H9 (cell line): ENCODE data around the gene SLC30A7. TPM values are rescaled to one million over a fixed set of nuclear protein-coding genes. Genes with fewer than 3 reads are reported as not detected.
A peak's percentile ranks its signal among the peaks of the same experiment; 100 is the strongest.

ENCODE experiments used
- DNase-seq: peaks from one replicate; pipeline ENCODE4 v3.0.0-alpha.2; 2017
- H2AFZ ChIP-seq: one replicate; pipeline ENCODE4 v1.6.1; 2013; ENCODE audit warnings: mild to moderate bottlenecking, low read length, control low read depth, moderate library complexity
- H2AK5ac ChIP-seq: 2 replicates; pipeline ENCODE4 v1.6.1; 2013; ENCODE audit warnings: low read length, control low read depth, mixed read lengths; ENCODE audit not compliant: insufficient read length
- H2BK120ac ChIP-seq: one replicate; pipeline ENCODE4 v1.6.1; 2013; ENCODE audit warnings: low read depth, mild to moderate bottlenecking, low read length, control low read depth, inconsistent platforms; ENCODE audit not compliant: poor library complexity, severe bottlenecking
- H2BK12ac ChIP-seq: 2 replicates; pipeline ENCODE4 v1.6.1; 2013; ENCODE audit warnings: low read length, control low read depth, mixed read lengths, low read depth; ENCODE audit not compliant: insufficient read length
- H2BK15ac ChIP-seq: 2 replicates; pipeline ENCODE4 v1.6.1; 2013; ENCODE audit warnings: low read depth, low read length, control low read depth
- H2BK20ac ChIP-seq: one replicate; pipeline ENCODE4 v1.6.1; 2013; ENCODE audit warnings: low read depth, mild to moderate bottlenecking, low read length, control low read depth, inconsistent platforms; ENCODE audit not compliant: poor library complexity, severe bottlenecking
- H2BK5ac ChIP-seq: 2 replicates; pipeline ENCODE4 v1.6.1; 2013; ENCODE audit warnings: low read length, control low read depth, mixed read lengths; ENCODE audit not compliant: insufficient read length
- H3K14ac ChIP-seq: 2 replicates; pipeline ENCODE4 v1.6.1; 2013; ENCODE audit warnings: low read length, control low read depth; ENCODE audit not compliant: insufficient read depth
- H3K18ac ChIP-seq: 2 replicates; pipeline ENCODE4 v1.6.1; 2013; ENCODE audit warnings: low read depth, mild to moderate bottlenecking, mixed read lengths, low read length, control low read depth; ENCODE audit not compliant: insufficient read length
- H3K23ac ChIP-seq: 2 replicates; pipeline ENCODE4 v1.6.1; 2013; ENCODE audit warnings: low read length, control low read depth, mixed read lengths, low read depth; ENCODE audit not compliant: insufficient read length
- H3K23me2 ChIP-seq: 2 replicates; pipeline ENCODE4 v1.6.1; 2013; ENCODE audit warnings: low read depth, mild to moderate bottlenecking, mixed read lengths, low read length, control low read depth; ENCODE audit not compliant: insufficient read length, poor library complexity, severe bottlenecking
- H3K27ac ChIP-seq: 2 replicates; pipeline ENCODE4 v1.5.1; 2013; ENCODE audit warnings: low read length, control low read depth, mixed read lengths, low read depth; ENCODE audit not compliant: insufficient read length
- H3K27me3 ChIP-seq: 2 replicates; pipeline ENCODE4 v1.6.1; 2013; ENCODE audit warnings: low read length, control low read depth, inconsistent platforms; ENCODE audit not compliant: insufficient read depth
- H3K4ac ChIP-seq: 2 replicates; pipeline ENCODE4 v1.6.1; 2013; ENCODE audit warnings: low read depth, mild to moderate bottlenecking, control low read depth, inconsistent platforms, low read length, moderate library complexity
- H3K4me1 ChIP-seq: 2 replicates; pipeline ENCODE4 v1.6.1; 2013; ENCODE audit warnings: low read length, control low read depth, inconsistent platforms; ENCODE audit not compliant: insufficient read depth
- H3K4me2 ChIP-seq: 2 replicates; pipeline ENCODE4 v1.6.1; 2013; ENCODE audit warnings: low read length, control low read depth, mixed read lengths; ENCODE audit not compliant: insufficient read length, insufficient read depth
- H3K56ac ChIP-seq: 2 replicates; pipeline ENCODE4 v1.6.1; 2013; ENCODE audit warnings: low read depth, mild to moderate bottlenecking, mixed read lengths, low read length, control low read depth; ENCODE audit not compliant: insufficient read length
- H3K79me1 ChIP-seq: 2 replicates; pipeline ENCODE4 v1.6.1; 2013; ENCODE audit warnings: low read depth, mild to moderate bottlenecking, moderate library complexity, low read length, control low read depth, inconsistent platforms; ENCODE audit not compliant: insufficient read depth, poor library complexity, severe bottlenecking
- H3K79me2 ChIP-seq: 2 replicates; pipeline ENCODE4 v1.6.1; 2013; ENCODE audit warnings: low read length, control low read depth, inconsistent platforms; ENCODE audit not compliant: insufficient read depth
- H3K9ac ChIP-seq: 2 replicates; pipeline ENCODE4 v1.6.1; 2013; ENCODE audit warnings: low read length, control low read depth, mixed read lengths; ENCODE audit not compliant: insufficient read length; ENCODE audit errors: extremely low read depth
- H3K9me3 ChIP-seq: one replicate; pipeline ENCODE4 v1.6.1; 2013; ENCODE audit warnings: low read depth, low read length, inconsistent platforms; ENCODE audit not compliant: control insufficient read depth
- H3T11ph ChIP-seq: one replicate; pipeline ENCODE4 v1.6.1; 2013; ENCODE audit warnings: mild to moderate bottlenecking, low read length, control low read depth, inconsistent platforms
- H4K20me1 ChIP-seq: one replicate; pipeline ENCODE4 v1.6.1; 2013; ENCODE audit not compliant: control insufficient read depth, insufficient read length, insufficient read depth
- H4K5ac ChIP-seq: 2 replicates; pipeline ENCODE4 v1.6.1; 2013; ENCODE audit warnings: low read depth, mild to moderate bottlenecking, mixed read lengths, low read length, control low read depth; ENCODE audit not compliant: insufficient read length
- H4K8ac ChIP-seq: replicated peaks from 2 replicates; pipeline ENCODE4 v1.6.1; 2013; ENCODE audit warnings: low read length, control low read depth, mixed read lengths, low read depth; ENCODE audit not compliant: insufficient read length
- H4K91ac ChIP-seq: 2 replicates; pipeline ENCODE4 v1.6.1; 2013; ENCODE audit warnings: low read depth, mild to moderate bottlenecking, moderate library complexity, mixed read lengths, low read length, control low read depth; ENCODE audit not compliant: insufficient read length
- H3K27ac Mint-ChIP-seq, 3 experiments: 2 replicates in 2 of 3; 3 replicates in 1 of 3; pipeline ENCODE4 v1.8.0; 2020 to 2021; ENCODE audit warnings: mixed read lengths in 3 of 3, mild to moderate bottlenecking in 1 of 3, moderate library complexity in 1 of 3
- H3K27me3 Mint-ChIP-seq: 2 replicates; pipeline ENCODE4 v1.8.0; 2021; ENCODE audit warnings: low read depth, mild to moderate bottlenecking, moderate library complexity, mixed read lengths
- H3K36me3 Mint-ChIP-seq, 3 experiments: 2 replicates in 2 of 3; 3 replicates in 1 of 3; pipeline ENCODE4 v1.8.0; 2020 to 2021; ENCODE audit warnings: low read depth in 3 of 3, mixed read lengths in 3 of 3; ENCODE audit not compliant: insufficient read depth in 1 of 3
- H3K4me1 Mint-ChIP-seq, 2 experiments: 2 replicates each; pipeline ENCODE4 v1.8.0; 2020; ENCODE audit warnings: mixed read lengths in 2 of 2
- H3K4me3 Mint-ChIP-seq, 2 experiments: 2 replicates in 1 of 2; 3 replicates in 1 of 2; pipeline ENCODE4 v1.8.0; 2020 to 2021; ENCODE audit warnings: mild to moderate bottlenecking in 2 of 2, mixed read lengths in 2 of 2, moderate library complexity in 1 of 2
- H3K9me3 Mint-ChIP-seq, 2 experiments: 2 replicates in 1 of 2; 3 replicates in 1 of 2; pipeline ENCODE4 v1.8.0; 2020; ENCODE audit warnings: mild to moderate bottlenecking in 2 of 2, mixed read lengths in 2 of 2, moderate library complexity in 1 of 2
- WGBS: extraction: QIAGEN DNeasy Blood & Tissue Kit; methylation state at CpG from one replicate; pipeline ENCODE4 v1.1.7; 2013; ENCODE audit warnings: missing lambda C conversion rate, low lambda C conversion rate, mixed read lengths; ENCODE audit not compliant: insufficient read length; ENCODE audit errors: extremely low coverage; 5-methylcytosine and 5-hydroxymethylcytosine counted together
- total RNA-seq: library from RNA; stranded (reverse); gene quantifications from 2 replicates; pipeline ENCODE4 v1.2.1, GENCODE V29; 2021
- TF ChIP-seq, protein P1 (sequence below): fragments of 200-600 bp; sonication (generic); conservative IDR thresholded peaks from 3 replicates; pipeline ENCODE4 v1.8.0; 2021; ENCODE audit warnings: antibody characterized with exemption, mild to moderate bottlenecking

SLC30A7 gene
- total RNA-seq, 1 experiment from 2014 or later, result 25.6 TPM

GRCh38 chr1:101025657-101026429, 130.0 kb downstream of the SLC30A7 start, which contains the start of gene DPH5:
Gene DPH5, minus strand, starts transcription at chr1:101025784. Its CDS starts 341 bp downstream, at chr1:101025443.
- TF ChIP-seq, protein P1, sequence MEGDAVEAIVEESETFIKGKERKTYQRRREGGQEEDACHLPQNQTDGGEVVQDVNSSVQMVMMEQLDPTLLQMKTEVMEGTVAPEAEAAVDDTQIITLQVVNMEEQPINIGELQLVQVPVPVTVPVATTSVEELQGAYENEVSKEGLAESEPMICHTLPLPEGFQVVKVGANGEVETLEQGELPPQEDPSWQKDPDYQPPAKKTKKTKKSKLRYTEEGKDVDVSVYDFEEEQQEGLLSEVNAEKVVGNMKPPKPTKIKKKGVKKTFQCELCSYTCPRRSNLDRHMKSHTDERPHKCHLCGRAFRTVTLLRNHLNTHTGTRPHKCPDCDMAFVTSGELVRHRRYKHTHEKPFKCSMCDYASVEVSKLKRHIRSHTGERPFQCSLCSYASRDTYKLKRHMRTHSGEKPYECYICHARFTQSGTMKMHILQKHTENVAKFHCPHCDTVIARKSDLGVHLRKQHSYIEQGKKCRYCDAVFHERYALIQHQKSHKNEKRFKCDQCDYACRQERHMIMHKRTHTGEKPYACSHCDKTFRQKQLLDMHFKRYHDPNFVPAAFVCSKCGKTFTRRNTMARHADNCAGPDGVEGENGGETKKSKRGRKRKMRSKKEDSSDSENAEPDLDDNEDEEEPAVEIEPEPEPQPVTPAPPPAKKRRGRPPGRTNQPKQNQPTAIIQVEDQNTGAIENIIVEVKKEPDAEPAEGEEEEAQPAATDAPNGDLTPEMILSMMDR, result no peak
- Histone ChIP-seq H3K79me1 (no peaks in the 10 kb centered on the region), H4K8ac (peak within 1 kb of the TSS; percentile 36), H3K18ac (peak within 1 kb of the TSS; percentile 93), H3T11ph (no peak within 1 kb of the TSS), H3K79me2 (peaks cover 4% of the 10 kb centered on the region; the same call in 1 of the 2 replicates), H2BK12ac (no peak within 1 kb of the TSS), H3K56ac (no peak within 1 kb of the TSS), H2BK120ac (no peak within 1 kb of the TSS), H4K5ac (no peak within 1 kb of the TSS), H3K9ac (peak within 1 kb of the TSS; percentile 94), H3K27me3 (no peaks in the 10 kb centered on the region), H3K14ac (peak within 1 kb of the TSS; percentile 93; the same call in 1 of the 2 replicates), H3K27ac (no peak within 1 kb of the TSS), H3K9me3 (no peaks in the 10 kb centered on the region), H2BK5ac (no peak within 1 kb of the TSS), H2AFZ (peak within 1 kb of the TSS; percentile 42), H3K4me2 (peak within 1 kb of the TSS; percentile 56), H3K23ac (no peak within 1 kb of the TSS), H4K20me1 (no peaks in the 10 kb centered on the region), H3K23me2 (peaks cover 5% of the 10 kb centered on the region), H3K4me1 (no peaks in the 10 kb centered on the region), H3K4ac (no peak within 1 kb of the TSS), H4K91ac (no peak within 1 kb of the TSS), H2BK20ac (no peak within 1 kb of the TSS), H2BK15ac (no peak within 1 kb of the TSS), H2AK5ac (no peak within 1 kb of the TSS)
- H3K9me3 Mint-ChIP-seq, result no peaks in the 10 kb centered on the region; a peak in 1 of 5 replicates
- peaks cover 8 to 26% (median 12%) of the 10 kb centered on the region in 3 experiments; a peak in 6 of 7 replicates for H3K36me3 Mint-ChIP-seq
- H3K4me3 Mint-ChIP-seq, result peak within 1 kb of the TSS; percentile 98 to 100
- DNase-seq, result peak; percentile 91
- peaks cover 18 to 23% of the 10 kb centered on the region in 2 experiments for H3K4me1 Mint-ChIP-seq
- no CpG with 5 or more reads among the region's 37 CpGs for WGBS
- H3K27ac Mint-ChIP-seq, result peak within 1 kb of the TSS; percentile 61 to 99 (median 98)
- H3K27me3 Mint-ChIP-seq, result no peaks in the 10 kb centered on the region
